OCI-LY1 (cell line): Measurements from ENCODE around the gene DMD.

ENCODE experiments used
- H2AFZ ChIP-seq: fragments of 200-600 bp; sonication (generic), shearing (Covaris generic); 2 replicates; pipeline ENCODE4 v1.6.0; 2014; ENCODE audit warnings: antibody characterized with exemption, mild to moderate bottlenecking, low read length
- H3F3A ChIP-seq: fragments of 200-600 bp; sonication (generic), shearing (Covaris generic); 2 replicates; pipeline ENCODE4 v1.6.0; 2014; ENCODE audit warnings: mild to moderate bottlenecking, antibody characterized with exemption, low read length, moderate library complexity; ENCODE audit not compliant: insufficient read depth
- H3K27ac ChIP-seq: fragments of 200-600 bp; sonication (generic); 2 replicates; pipeline ENCODE4 v1.5.1; 2014; ENCODE audit warnings: low read length, mixed run types, mild to moderate bottlenecking, low read depth; ENCODE audit not compliant: poor library complexity, severe bottlenecking
- H3K27me3 ChIP-seq: fragments of 200-600 bp; sonication (generic); 2 replicates; pipeline ENCODE4 v1.6.0; 2014; ENCODE audit warnings: antibody characterized with exemption, mild to moderate bottlenecking, low read length, moderate library complexity; ENCODE audit not compliant: insufficient read depth
- H3K36me3 ChIP-seq: fragments of 200-600 bp; sonication (generic); 2 replicates; pipeline ENCODE4 v1.6.1; 2014; ENCODE audit warnings: mild to moderate bottlenecking, antibody characterized with exemption, low read length, moderate library complexity, mixed read lengths; ENCODE audit not compliant: insufficient read depth
- H3K4me1 ChIP-seq: fragments of 200-600 bp; sonication (generic); 2 replicates; pipeline ENCODE4 v1.5.1; 2014; ENCODE audit warnings: mild to moderate bottlenecking, low read length, moderate library complexity; ENCODE audit not compliant: insufficient read depth, severe bottlenecking
- H3K4me2 ChIP-seq: fragments of 200-600 bp; sonication (generic), shearing (Covaris generic); 2 replicates; pipeline ENCODE4 v1.6.1; 2014; ENCODE audit warnings: low read length
- H3K4me3 ChIP-seq: fragments of 200-600 bp; sonication (generic); 2 replicates; pipeline ENCODE4 v1.5.1; 2014; ENCODE audit warnings: low read length, low read depth, mild to moderate bottlenecking, mixed read lengths; ENCODE audit not compliant: poor library complexity, severe bottlenecking
- H3K79me2 ChIP-seq: fragments of 200-600 bp; shearing (Covaris generic); 2 replicates; pipeline ENCODE4 v1.6.1; 2016; ENCODE audit warnings: mixed run types, low read length, mixed read lengths; ENCODE audit not compliant: insufficient read depth
- H3K9ac ChIP-seq: fragments of 200-600 bp; sonication (generic), shearing (Covaris generic); 2 replicates; pipeline ENCODE4 v1.6.1; 2014; ENCODE audit warnings: mild to moderate bottlenecking, low read length, mixed read lengths
- H3K9me2 ChIP-seq: fragments of 200-600 bp; sonication (generic), shearing (Covaris generic); 2 replicates; pipeline ENCODE4 v1.6.1; 2014; ENCODE audit warnings: low read depth, mild to moderate bottlenecking, low read length, mixed read lengths
- H3K9me3 ChIP-seq: fragments of 200-600 bp; shearing (Covaris generic); 2 replicates; pipeline ENCODE4 v1.6.1; 2014; ENCODE audit warnings: low read length, mixed read lengths
- H4K20me1 ChIP-seq: fragments of 200-600 bp; sonication (generic), shearing (Covaris generic); 2 replicates; pipeline ENCODE4 v1.6.0; 2016; ENCODE audit warnings: mild to moderate bottlenecking, low read length; ENCODE audit not compliant: insufficient read depth
- EZH2 ChIP-seq: fragments of 200-600 bp; sonication (generic), shearing (Covaris generic); IDR thresholded peaks from 2 replicates; pipeline ENCODE4 v1.8.0; 2017; ENCODE audit warnings: borderline replicate concordance, mixed run types, mild to moderate bottlenecking, antibody characterized with exemption, low read length, moderate library complexity, mixed read lengths
- TF ChIP-seq, protein P1 (sequence below): fragments of 200-600 bp; sonication (generic), shearing (Covaris generic); IDR thresholded peaks from 2 replicates; pipeline ENCODE4 v1.5.1; 2017; ENCODE audit warnings: mild to moderate bottlenecking, antibody characterized with exemption, low read length, moderate library complexity, mixed read lengths

The DMD gene

DNA sequence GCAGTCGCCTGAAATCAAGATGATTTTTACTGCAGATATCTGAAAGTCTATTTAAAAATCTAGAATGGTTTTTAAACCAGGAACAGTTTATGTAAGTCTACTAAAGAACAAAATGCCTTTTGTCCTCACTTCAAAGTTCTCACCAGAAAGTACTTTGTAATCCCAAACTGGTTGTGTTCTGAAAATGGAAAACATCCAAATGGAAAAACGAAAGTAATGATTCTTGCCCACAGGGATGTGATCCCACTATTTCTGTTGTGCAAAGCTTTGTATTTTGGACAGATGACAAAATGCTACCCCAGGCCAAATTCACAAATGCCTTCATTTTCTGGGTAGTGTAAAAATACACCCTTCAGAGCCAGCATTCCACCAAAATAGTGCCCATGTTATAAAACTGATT lies 1874.0 kb downstream of the DMD start:
- no peaks in the 10 kb centered on the region for H3K36me3 ChIP-seq
- no peak overlapping the region for H3K27ac ChIP-seq
- no peaks in the 10 kb centered on the region for H4K20me1 ChIP-seq
- no peak overlapping the region for H3K4me3 ChIP-seq
- no peaks in the 10 kb centered on the region for H3F3A ChIP-seq
- no peak overlapping the region for H3K9ac ChIP-seq
- no peaks in the 10 kb centered on the region for H3K9me2 ChIP-seq
- no peak overlapping the region for H3K4me2 ChIP-seq
- TF ChIP-seq EZH2, result no peak
- TF ChIP-seq, protein P1, sequence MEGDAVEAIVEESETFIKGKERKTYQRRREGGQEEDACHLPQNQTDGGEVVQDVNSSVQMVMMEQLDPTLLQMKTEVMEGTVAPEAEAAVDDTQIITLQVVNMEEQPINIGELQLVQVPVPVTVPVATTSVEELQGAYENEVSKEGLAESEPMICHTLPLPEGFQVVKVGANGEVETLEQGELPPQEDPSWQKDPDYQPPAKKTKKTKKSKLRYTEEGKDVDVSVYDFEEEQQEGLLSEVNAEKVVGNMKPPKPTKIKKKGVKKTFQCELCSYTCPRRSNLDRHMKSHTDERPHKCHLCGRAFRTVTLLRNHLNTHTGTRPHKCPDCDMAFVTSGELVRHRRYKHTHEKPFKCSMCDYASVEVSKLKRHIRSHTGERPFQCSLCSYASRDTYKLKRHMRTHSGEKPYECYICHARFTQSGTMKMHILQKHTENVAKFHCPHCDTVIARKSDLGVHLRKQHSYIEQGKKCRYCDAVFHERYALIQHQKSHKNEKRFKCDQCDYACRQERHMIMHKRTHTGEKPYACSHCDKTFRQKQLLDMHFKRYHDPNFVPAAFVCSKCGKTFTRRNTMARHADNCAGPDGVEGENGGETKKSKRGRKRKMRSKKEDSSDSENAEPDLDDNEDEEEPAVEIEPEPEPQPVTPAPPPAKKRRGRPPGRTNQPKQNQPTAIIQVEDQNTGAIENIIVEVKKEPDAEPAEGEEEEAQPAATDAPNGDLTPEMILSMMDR, result no peak
- no peak overlapping the region for H2AFZ ChIP-seq
- no peaks in the 10 kb centered on the region for H3K79me2 ChIP-seq
- H3K27me3 ChIP-seq, result no peaks in the 10 kb centered on the region
- H3K4me1 ChIP-seq, result no peaks in the 10 kb centered on the region
- no peaks in the 10 kb centered on the region for H3K9me3 ChIP-seq

DNA sequence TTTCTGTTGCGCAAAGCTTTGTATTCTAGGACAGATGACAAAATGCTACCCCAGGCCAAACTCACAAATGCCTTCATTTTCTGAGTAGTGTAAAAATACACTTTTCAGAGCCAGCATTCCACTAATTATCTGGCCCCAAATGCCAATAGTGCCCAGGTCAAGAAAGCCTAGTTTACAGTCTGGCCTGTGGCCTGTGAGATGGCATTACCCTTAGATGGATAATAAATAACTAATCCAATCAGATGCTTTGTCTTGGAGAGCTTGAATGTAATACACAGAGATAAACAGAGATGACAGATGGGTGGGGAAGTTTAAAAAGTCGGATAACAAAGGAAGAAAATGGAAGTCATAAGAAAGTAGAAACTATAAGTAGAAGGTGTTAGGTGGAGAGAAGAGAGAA lies 1874.9 kb downstream of the DMD start:
- no peaks in the 10 kb centered on the region for H3K4me1 ChIP-seq
- no peaks in the 10 kb centered on the region for H3F3A ChIP-seq
- H4K20me1 ChIP-seq, result no peaks in the 10 kb centered on the region
- H3K27me3 ChIP-seq, result no peaks in the 10 kb centered on the region
- H2AFZ ChIP-seq, result no peak overlapping the region
- no peaks in the 10 kb centered on the region for H3K9me3 ChIP-seq
- no peak for TF ChIP-seq EZH2
- TF ChIP-seq, protein P1, result no peak
- H3K9me2 ChIP-seq, result no peaks in the 10 kb centered on the region
- no peak overlapping the region for H3K4me3 ChIP-seq
- no peaks in the 10 kb centered on the region for H3K79me2 ChIP-seq
- no peaks in the 10 kb centered on the region for H3K36me3 ChIP-seq
- no peak overlapping the region for H3K4me2 ChIP-seq
- no peak overlapping the region for H3K27ac ChIP-seq
- H3K9ac ChIP-seq, result no peak overlapping the region

DNA sequence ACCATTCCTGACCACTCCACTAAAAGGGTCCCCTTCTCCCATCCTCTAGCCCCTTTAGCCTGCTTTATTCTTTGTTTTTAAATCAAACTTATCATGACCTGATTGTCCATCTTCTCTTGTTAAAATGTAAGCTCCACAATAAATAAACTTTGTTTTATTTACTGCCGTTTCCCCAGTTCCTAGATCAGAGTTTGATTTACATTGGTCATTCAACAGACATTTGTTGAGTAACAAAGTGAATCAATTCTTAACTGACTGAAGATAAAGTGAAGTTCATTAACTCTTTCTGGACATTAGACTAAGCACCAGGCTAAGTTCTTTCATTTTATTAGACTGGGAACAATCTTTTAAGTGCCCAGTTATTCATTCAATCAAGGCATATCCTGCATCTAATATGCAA lies 1876.4 kb downstream of the DMD start:
- no peaks in the 10 kb centered on the region for H4K20me1 ChIP-seq
- no peak overlapping the region for H3K4me2 ChIP-seq
- no peak overlapping the region for H3K27ac ChIP-seq
- no peak overlapping the region for H3K4me3 ChIP-seq
- no peak for TF ChIP-seq EZH2
- TF ChIP-seq, protein P1, result no peak
- no peaks in the 10 kb centered on the region for H3K79me2 ChIP-seq
- H3K36me3 ChIP-seq, result no peaks in the 10 kb centered on the region
- H3K9ac ChIP-seq, result no peak overlapping the region
- H3K27me3 ChIP-seq, result no peaks in the 10 kb centered on the region
- no peak overlapping the region for H2AFZ ChIP-seq
- H3K9me3 ChIP-seq, result no peaks in the 10 kb centered on the region
- H3F3A ChIP-seq, result no peaks in the 10 kb centered on the region
- H3K9me2 ChIP-seq, result no peaks in the 10 kb centered on the region
- H3K4me1 ChIP-seq, result no peaks in the 10 kb centered on the region
